ENCODE data around the gene SCNN1B. TPM values are rescaled to one million over a fixed set of nuclear protein-coding genes. Genes with fewer than 3 reads are reported as not detected.
A peak's percentile ranks its signal among the peaks of the same experiment; 100 is the strongest.
"Not testable (repeated sequence)": the region's sequence is repeated elsewhere in the genome, so short reads cannot be mapped to it uniquely, and the experiment has no call there.

Gene SCNN1B
- total RNA-seq, 2 donors from 2014 or later: 0.16 to 0.26 TPM

DNA sequence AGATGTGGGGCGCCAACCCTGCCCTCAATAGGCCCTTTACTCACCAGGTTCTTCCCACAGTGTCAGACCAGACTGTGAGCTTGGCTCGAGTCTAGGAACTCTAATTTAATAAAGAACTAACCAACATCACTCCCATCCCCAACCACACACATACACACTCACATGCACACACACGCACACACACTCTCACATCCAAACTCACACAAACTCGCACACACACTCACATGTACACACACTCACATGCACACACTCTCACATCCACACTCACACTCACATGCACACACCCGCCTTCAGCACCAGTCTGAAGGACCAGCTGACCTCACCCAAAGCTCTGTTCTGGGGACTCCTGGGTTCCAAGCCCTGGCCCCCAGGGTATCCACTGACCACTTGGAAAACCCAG is 87.1 kb downstream of the SCNN1B start:
- TF ChIP-seq, protein P1, sequence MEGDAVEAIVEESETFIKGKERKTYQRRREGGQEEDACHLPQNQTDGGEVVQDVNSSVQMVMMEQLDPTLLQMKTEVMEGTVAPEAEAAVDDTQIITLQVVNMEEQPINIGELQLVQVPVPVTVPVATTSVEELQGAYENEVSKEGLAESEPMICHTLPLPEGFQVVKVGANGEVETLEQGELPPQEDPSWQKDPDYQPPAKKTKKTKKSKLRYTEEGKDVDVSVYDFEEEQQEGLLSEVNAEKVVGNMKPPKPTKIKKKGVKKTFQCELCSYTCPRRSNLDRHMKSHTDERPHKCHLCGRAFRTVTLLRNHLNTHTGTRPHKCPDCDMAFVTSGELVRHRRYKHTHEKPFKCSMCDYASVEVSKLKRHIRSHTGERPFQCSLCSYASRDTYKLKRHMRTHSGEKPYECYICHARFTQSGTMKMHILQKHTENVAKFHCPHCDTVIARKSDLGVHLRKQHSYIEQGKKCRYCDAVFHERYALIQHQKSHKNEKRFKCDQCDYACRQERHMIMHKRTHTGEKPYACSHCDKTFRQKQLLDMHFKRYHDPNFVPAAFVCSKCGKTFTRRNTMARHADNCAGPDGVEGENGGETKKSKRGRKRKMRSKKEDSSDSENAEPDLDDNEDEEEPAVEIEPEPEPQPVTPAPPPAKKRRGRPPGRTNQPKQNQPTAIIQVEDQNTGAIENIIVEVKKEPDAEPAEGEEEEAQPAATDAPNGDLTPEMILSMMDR (IDR thresholded peaks at IDR 0.05): no peak

DNA sequence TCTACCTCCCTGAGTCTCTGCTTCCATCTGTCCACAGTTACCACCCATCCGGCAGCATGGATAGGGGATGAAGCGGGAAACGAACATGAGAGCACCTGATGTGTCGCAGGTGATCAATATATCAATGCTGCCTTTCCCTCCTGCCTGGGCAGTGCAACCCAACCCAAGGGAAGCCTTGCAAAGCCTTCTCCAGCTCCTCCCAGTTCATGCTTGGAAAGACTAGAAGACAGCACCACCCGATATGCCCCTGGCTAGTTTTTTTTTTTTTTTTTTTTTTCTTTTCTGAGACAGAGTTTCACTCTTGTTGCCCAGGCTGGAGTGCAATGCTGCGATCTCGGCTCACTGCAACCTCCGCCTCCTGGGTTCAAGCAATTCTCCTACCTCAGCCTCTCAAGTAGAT is 87.8 kb downstream of the SCNN1B start:
- H3K4me3 ChIP-seq; H3K9me3 ChIP-seq; H3K27me3 ChIP-seq; DNase-seq (ENCODE audit: low spot score); H3K27ac ChIP-seq: not testable (repeated sequence)
- peaks cover 36% of the 10 kb centered on the region for H3K36me3 ChIP-seq
- peaks cover 0 to 13% of the 10 kb centered on the region in 2 donors for H3K4me1 ChIP-seq

More for the DNA sequence above, 87.1 kb downstream of the SCNN1B start:
- Histone ChIP-seq H3K36me3 (peaks cover 36% of the 10 kb centered on the region), H3K27me3 (no peaks in the 10 kb centered on the region), H3K9me3 (no peaks in the 10 kb centered on the region), H3K4me3 (no peak overlapping the region), H3K27ac (no peak overlapping the region), H3K4me1 (peaks cover 0 to 13% of the 10 kb centered on the region in 2 donors)
- DNase-seq (ENCODE audit: low spot score): no peak

DNA sequence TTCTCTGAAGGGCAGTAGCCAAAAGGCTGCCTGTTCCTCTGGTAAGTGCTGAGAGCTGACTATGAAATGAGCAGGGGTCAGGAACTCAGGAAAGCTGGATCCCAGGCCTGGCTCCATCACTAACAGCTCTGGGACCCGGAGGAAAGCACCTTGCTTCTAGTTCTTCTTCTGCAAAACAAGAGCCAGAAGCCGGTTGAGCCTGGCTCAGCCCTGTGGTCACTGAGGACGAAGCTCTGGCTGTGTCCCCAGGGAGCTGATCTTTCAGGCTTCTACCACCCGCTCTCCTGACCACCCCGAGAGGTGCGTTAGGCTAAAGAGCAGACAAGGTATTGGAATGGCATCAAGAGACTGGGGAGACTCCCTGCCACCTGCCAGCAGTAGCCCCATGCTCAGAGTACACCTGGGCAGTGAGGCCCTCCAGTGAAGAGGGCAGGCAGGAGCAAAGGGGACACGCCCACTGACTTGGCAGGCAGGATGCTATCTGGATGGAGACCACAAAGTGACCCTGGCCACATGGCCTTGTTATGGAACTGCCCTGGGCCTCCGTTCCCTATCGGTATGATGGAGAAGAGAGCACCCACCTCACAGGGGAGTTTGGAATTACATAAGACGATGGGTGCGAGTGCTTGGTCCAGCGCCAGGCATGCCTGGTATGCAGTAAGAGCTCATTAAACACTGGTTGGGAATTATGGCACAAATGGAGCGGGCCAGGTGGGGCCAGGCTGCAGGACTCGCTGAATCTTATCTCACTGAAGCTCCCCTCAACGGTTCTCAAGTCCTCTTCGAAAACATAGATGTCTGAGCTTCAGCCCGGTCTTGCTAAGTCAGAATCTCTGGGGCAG is 89.5 kb downstream of the SCNN1B start:
- H3K27me3 ChIP-seq: no peaks in the 10 kb centered on the region
- TF ChIP-seq, protein P1 (IDR thresholded peaks at IDR 0.05): no peak
- H3K4me3 ChIP-seq: no peak overlapping the region
- H3K9me3 ChIP-seq: no peaks in the 10 kb centered on the region
- DNase-seq (ENCODE audit: low spot score): no peak
- H3K36me3 ChIP-seq: peaks cover 42% of the 10 kb centered on the region
- no peak overlapping the region for H3K27ac ChIP-seq
- peaks cover 0 to 13% of the 10 kb centered on the region in 2 donors for H3K4me1 ChIP-seq

DNA sequence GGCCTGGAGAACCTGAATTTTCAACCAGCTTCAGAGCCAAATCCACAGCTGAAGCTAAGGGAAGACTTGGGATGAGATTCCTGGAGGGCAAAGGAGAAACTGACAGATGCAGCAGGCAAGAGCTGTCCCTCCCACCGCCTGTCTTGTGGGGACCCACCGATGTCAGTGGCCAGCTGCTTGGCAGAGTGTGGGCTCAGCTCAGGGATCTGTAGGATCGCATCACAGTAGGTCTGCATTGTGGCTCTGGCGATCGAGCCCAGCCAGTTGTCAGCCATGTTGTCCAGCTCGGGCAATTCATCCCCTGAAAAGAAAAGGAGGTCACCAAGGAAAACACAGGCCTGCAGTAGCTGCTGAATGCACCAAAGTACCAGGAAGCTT is 90.1 kb downstream of the SCNN1B start:
- H3K36me3 ChIP-seq: peaks cover 44% of the 10 kb centered on the region
- peaks cover 0 to 13% of the 10 kb centered on the region in 2 donors for H3K4me1 ChIP-seq
- DNase-seq (ENCODE audit: low spot score): no peak
- H3K27me3 ChIP-seq: no peaks in the 10 kb centered on the region
- H3K9me3 ChIP-seq: no peaks in the 10 kb centered on the region
- TF ChIP-seq, protein P1 (IDR thresholded peaks at IDR 0.05): no peak
- no peak overlapping the region for H3K27ac ChIP-seq
- no peak overlapping the region for H3K4me3 ChIP-seq

DNA sequence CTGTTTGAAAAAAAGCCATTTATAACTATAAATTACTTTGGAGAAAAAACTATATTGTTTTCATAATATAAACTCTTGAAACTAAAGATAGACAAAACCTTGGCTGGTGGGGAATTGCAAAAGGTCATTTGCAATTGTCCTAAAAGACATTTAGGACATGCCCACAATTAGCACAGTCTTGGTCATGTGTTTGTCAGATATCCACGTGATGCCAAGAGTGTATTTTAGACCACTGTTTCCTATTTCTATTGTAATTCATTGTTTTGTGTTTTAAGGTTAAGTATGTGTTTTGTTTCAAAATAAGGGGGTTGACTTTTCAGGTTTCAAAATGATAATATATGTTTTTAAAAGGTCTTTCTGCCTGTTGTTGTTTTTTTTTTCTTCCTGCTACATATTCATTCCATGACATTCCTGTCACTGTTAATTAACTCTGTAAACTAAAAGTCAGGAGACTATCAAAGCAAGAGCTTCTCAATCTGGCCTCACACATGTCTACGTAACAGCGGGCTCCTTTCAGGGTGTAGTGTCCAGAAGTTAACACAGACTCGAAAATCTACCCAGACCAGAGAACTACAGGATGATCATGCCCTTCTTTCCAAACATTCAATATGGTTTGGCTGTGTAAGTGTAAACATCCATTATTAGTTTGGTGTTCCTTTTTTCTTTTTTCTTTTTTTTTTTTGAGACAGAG is 92.2 kb downstream of the SCNN1B start:
- H3K27me3 ChIP-seq: no peaks in the 10 kb centered on the region
- peaks cover 0 to 24% of the 10 kb centered on the region in 2 donors for H3K4me1 ChIP-seq
- TF ChIP-seq, protein P1 (IDR thresholded peaks at IDR 0.05): no peak
- no peak for DNase-seq (ENCODE audit: low spot score)
- peaks cover 48% of the 10 kb centered on the region for H3K36me3 ChIP-seq
- H3K27ac ChIP-seq: peak overlapping the region; percentile 45 to 65
- H3K4me3 ChIP-seq: no peak overlapping the region
- H3K9me3 ChIP-seq: no peaks in the 10 kb centered on the region

DNA sequence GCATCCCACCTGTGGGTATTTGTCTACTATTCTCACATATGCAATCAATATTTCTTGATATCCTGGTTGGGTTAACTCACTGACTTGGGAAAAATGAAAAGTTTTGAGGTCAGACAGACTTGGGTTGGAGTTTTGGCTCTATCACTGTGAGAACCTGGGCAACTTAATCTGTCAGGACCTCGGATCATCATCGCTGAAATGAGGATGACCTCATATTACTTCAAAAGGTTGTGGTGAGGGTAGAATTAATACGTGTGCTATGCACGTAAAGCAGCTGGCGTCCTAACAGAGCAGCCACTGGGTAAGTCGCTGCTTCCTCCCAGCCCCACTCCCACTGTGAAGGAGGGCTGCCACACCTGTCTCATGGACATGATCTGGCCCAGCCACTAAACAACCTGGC is 93.6 kb downstream of the SCNN1B start:
- no peaks in the 10 kb centered on the region for H3K27me3 ChIP-seq
- TF ChIP-seq, protein P1 (IDR thresholded peaks at IDR 0.05): no peak
- no peak for DNase-seq (ENCODE audit: low spot score)

More for the DNA sequence above, 93.6 kb downstream of the SCNN1B start:
- Histone ChIP-seq H3K9me3 (no peaks in the 10 kb centered on the region), H3K4me1 (peaks cover 0 to 26% of the 10 kb centered on the region in 2 donors), H3K36me3 (peaks cover 39% of the 10 kb centered on the region), H3K4me3 (no peak overlapping the region), H3K27ac (no peak overlapping the region)

All from right atrium auricular region (tissue), 2 donors.